Activated T-cell treated with anti-CD3 and anti-CD28 coated beads, Interleukin-2, amount 50 U/mL, for 24 hours (primary cell): ENCODE data around the gene LEFTY1.

Experiments
- DNase-seq: peaks from one replicate; pipeline ENCODE4 v3.0.0-alpha.2; 2020
- H3K27ac Mint-ChIP-seq: 2 replicates; pipeline ENCODE4 v1.8.0; 2020; ENCODE audit warnings: mild to moderate bottlenecking, mixed read lengths
- H3K27me3 Mint-ChIP-seq: 2 replicates; pipeline ENCODE4 v1.8.0; 2020; ENCODE audit warnings: mixed read lengths
- H3K36me3 Mint-ChIP-seq: 2 replicates; pipeline ENCODE4 v1.8.0; 2020; ENCODE audit warnings: low read depth, mixed read lengths
- H3K4me1 Mint-ChIP-seq: 2 replicates; pipeline ENCODE4 v1.8.0; 2020; ENCODE audit warnings: low read depth, mixed read lengths
- H3K4me3 Mint-ChIP-seq: 2 replicates; pipeline ENCODE4 v1.8.0; 2020; ENCODE audit warnings: mild to moderate bottlenecking, moderate library complexity, mixed read lengths
- H3K9me3 Mint-ChIP-seq: 2 replicates; pipeline ENCODE4 v1.8.0; 2020; ENCODE audit warnings: mixed read lengths

Gene LEFTY1

GRCh38 chr1:225887030-225887314 lies 2.0 kb downstream of the LEFTY1 start:
- DNase-seq = no peak
- H3K4me3 Mint-ChIP-seq = no peak overlapping the region
- H3K36me3 Mint-ChIP-seq = peaks cover 4% of the 10 kb centered on the region
- peaks cover 13% of the 10 kb centered on the region for H3K4me1 Mint-ChIP-seq
- H3K27ac Mint-ChIP-seq = no peak overlapping the region
- H3K9me3 Mint-ChIP-seq = no peaks in the 10 kb centered on the region
- H3K27me3 Mint-ChIP-seq = no peaks in the 10 kb centered on the region

GRCh38 chr1:225886159-225887029 lies 2.6 kb downstream of the LEFTY1 start:
- no peaks in the 10 kb centered on the region for H3K9me3 Mint-ChIP-seq
- no peaks in the 10 kb centered on the region for H3K27me3 Mint-ChIP-seq
- H3K4me3 Mint-ChIP-seq = no peak overlapping the region
- no peak for DNase-seq
- H3K4me1 Mint-ChIP-seq = peaks cover 17% of the 10 kb centered on the region
- no peak overlapping the region for H3K27ac Mint-ChIP-seq
- H3K36me3 Mint-ChIP-seq = peaks cover 4% of the 10 kb centered on the region

DNA sequence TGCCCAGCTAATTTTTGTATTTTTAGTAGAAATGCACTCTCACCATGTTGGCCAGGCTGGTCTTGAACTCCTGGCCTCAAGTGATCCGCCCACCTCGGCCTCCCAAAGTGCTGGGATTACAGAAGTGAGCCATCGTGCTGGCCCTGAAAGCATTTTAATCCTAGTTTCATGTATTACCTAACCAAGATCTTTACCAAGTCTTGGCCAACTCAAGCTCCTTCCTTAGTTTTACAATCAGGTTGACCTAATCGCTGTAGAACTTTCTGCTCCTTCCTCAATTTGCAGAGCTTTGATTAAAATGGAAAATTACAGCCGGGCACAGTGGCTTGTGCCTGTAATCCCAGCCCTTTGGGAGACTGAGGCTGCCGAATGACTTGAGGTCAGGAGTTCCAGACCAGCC lies 3.6 kb downstream of the LEFTY1 start:
- H3K27ac Mint-ChIP-seq = no peak overlapping the region
- H3K4me3 Mint-ChIP-seq = no peak overlapping the region
- H3K4me1 Mint-ChIP-seq = peaks cover 23% of the 10 kb centered on the region
- DNase-seq = no peak
- H3K9me3 Mint-ChIP-seq = no peaks in the 10 kb centered on the region
- H3K27me3 Mint-ChIP-seq = no peaks in the 10 kb centered on the region
- peaks cover 4% of the 10 kb centered on the region for H3K36me3 Mint-ChIP-seq

DNA sequence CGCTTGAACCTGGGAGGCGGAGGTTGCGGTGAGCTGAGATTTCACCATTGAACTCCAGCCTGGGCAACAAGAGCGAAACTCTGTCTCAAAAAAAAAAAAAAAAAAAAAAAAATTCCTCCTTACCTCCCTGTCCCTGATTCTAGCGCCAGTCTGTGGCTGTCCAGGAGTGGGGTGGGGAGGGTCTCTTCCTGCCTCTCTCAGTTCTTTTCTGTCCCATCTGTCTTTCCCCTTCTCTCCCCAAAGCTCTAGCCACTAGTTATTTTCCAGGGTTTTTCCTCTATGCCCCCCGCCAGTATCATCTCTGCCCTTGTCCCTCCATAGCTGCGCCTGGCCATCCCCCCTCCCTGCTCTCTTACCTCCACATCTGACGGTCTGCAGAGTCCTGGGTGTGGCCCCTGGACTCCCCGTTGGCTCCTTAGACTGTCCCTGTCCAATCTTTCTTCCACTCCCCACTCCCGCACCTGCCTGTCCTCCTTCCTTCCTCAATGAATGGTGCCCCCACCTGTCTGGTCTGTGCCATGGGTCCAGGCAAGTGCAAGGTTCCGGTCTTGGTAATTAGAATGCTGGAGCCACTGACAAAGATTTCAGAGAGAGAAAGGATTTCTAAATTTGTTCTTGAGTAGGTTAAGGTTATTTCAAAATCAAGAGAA lies 5.2 kb downstream of the LEFTY1 start:
- DNase-seq = no peak
- peak overlapping the region; percentile 77 for H3K27ac Mint-ChIP-seq
- H3K4me1 Mint-ChIP-seq = peaks cover 39% of the 10 kb centered on the region
- H3K9me3 Mint-ChIP-seq = no peaks in the 10 kb centered on the region
- peak overlapping the region; percentile 85 for H3K4me3 Mint-ChIP-seq
- H3K27me3 Mint-ChIP-seq = no peaks in the 10 kb centered on the region
- peaks cover 6% of the 10 kb centered on the region for H3K36me3 Mint-ChIP-seq

DNA sequence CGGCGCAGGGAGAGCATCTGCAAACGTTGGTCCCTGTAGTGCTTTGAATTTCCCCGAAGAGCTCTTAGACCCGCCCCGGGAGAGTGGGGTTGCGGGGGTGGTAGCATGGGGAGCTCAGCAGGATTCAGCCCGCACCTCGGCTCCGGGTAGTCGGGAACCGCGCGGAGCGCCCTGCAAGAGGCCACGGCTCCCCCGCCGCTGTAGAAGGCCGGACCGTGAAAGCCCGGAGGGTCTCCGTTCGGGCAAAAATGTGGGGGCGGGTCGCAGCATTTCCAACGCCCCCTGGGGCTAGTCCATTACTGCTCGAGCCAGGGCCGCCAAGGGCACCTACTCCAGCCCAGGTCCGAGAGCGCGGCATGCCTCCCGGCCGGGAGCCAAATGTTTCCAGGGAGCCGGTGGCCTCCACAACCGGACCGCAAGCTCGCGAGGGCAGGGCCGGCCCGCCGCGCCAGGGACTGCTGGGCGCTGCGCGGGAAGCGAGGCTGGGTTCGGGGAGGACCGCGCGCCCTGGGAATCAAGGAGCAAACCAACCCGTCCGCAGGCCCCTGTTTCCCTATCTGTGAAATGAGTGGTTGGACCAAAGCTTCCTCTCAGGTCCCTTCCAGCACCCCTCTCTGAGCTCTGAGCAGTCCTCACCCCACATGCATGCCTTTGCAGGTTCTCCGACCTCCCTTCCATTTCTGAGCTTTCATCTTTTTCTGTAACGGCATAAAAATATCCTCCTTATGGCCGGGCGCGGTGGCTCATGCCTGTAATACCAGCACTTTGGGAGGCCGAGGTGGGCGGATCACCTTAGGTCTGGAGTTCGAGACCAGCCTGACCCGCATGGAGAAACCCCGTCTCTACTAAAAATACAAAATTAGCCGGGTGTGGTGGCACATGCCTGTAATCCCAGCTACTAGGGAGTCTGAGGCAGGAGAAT lies 6.0 kb downstream of the LEFTY1 start:
- Mint-ChIP-seq H3K4me3 (peak overlapping the region; percentile 85), H3K27ac (peak overlapping the region; percentile 90), H3K36me3 (peaks cover 6% of the 10 kb centered on the region), H3K27me3 (no peaks in the 10 kb centered on the region), H3K4me1 (peaks cover 45% of the 10 kb centered on the region), H3K9me3 (no peaks in the 10 kb centered on the region)
- DNase-seq = peak; percentile 63

- Mint-ChIP-seq H3K4me3 (peak within 1 kb of the TSS; percentile 85), H3K36me3 (peaks cover 13% of the 10 kb centered on the region), H3K9me3 (no peaks in the 10 kb centered on the region), H3K4me1 (peaks cover 53% of the 10 kb centered on the region), H3K27me3 (no peaks in the 10 kb centered on the region), H3K27ac (peak within 1 kb of the TSS; percentile 90)
- DNase-seq = peak; percentile 90
These were observed 6.8 kb downstream of the LEFTY1 start, which contains the start of gene TMEM63A for GRCh38 chr1:225881959-225882693. TMEM63A (minus strand) TSS chr1:225882380; CDS start chr1:225877580, 4,800 bp downstream.

- peak; percentile 60 for DNase-seq
- Mint-ChIP-seq H3K27ac (peak overlapping the region; percentile 90), H3K4me1 (peaks cover 60% of the 10 kb centered on the region), H3K9me3 (no peaks in the 10 kb centered on the region), H3K27me3 (no peaks in the 10 kb centered on the region), H3K4me3 (peak overlapping the region; percentile 85), H3K36me3 (peaks cover 19% of the 10 kb centered on the region)
These were observed 7.6 kb downstream of the LEFTY1 start for GRCh38 chr1:225881081-225881958.

DNA sequence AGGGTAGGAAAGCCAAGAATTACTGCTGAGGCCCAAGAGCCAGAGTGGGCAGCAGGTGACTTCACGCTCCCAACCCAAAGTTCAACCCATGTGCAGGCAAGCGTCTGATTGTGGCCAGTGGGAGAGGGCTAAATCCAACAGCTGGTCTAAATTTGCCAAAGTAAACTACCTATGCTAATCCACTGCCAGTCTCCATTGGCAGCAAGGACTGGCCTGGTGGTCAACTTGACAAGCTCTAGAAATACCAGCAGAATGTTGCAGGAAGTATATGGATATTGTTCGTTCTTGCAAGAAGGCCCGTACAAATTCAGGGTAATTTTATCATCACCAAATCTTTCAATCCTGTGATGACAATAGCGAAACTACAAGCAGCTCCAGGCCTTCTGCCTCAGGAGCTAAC lies 8.3 kb downstream of the LEFTY1 start:
- peaks cover 20% of the 10 kb centered on the region for H3K36me3 Mint-ChIP-seq
- no peak for DNase-seq

GRCh38 chr1:225880222-225880588 lies 8.7 kb downstream of the LEFTY1 start:
- Mint-ChIP-seq H3K9me3 (no peaks in the 10 kb centered on the region), H3K27me3 (no peaks in the 10 kb centered on the region), H3K36me3 (peaks cover 22% of the 10 kb centered on the region), H3K4me3 (peak overlapping the region; percentile 85), H3K4me1 (peaks cover 70% of the 10 kb centered on the region), H3K27ac (peak overlapping the region; percentile 90)
- peak; percentile 41 for DNase-seq

More for the DNA sequence above, 8.3 kb downstream of the LEFTY1 start:
- Mint-ChIP-seq H3K27me3 (no peaks in the 10 kb centered on the region), H3K9me3 (no peaks in the 10 kb centered on the region), H3K4me3 (peak overlapping the region; percentile 85), H3K27ac (peak overlapping the region; percentile 90), H3K4me1 (peaks cover 66% of the 10 kb centered on the region)

- H3K9me3 Mint-ChIP-seq = no peaks in the 10 kb centered on the region
These were observed 9.3 kb downstream of the LEFTY1 start for GRCh38 chr1:225879521-225880221.

GRCh38 chr1:225878282-225878681 lies 10.7 kb downstream of the LEFTY1 start:
- no peaks in the 10 kb centered on the region for H3K9me3 Mint-ChIP-seq
- H3K27me3 Mint-ChIP-seq = no peaks in the 10 kb centered on the region
- DNase-seq = no peak
- H3K27ac Mint-ChIP-seq = peak overlapping the region; percentile 60
- H3K36me3 Mint-ChIP-seq = peaks cover 41% of the 10 kb centered on the region
- no peak overlapping the region for H3K4me3 Mint-ChIP-seq
- H3K4me1 Mint-ChIP-seq = peaks cover 72% of the 10 kb centered on the region

More at GRCh38 chr1:225879521-225880221, 9.3 kb downstream of the LEFTY1 start:
- H3K4me3 Mint-ChIP-seq = peak overlapping the region; percentile 85
- peaks cover 72% of the 10 kb centered on the region for H3K4me1 Mint-ChIP-seq
- no peaks in the 10 kb centered on the region for H3K27me3 Mint-ChIP-seq
- peaks cover 28% of the 10 kb centered on the region for H3K36me3 Mint-ChIP-seq
- DNase-seq = peak; percentile 46
- peak overlapping the region; percentile 90 for H3K27ac Mint-ChIP-seq

DNA sequence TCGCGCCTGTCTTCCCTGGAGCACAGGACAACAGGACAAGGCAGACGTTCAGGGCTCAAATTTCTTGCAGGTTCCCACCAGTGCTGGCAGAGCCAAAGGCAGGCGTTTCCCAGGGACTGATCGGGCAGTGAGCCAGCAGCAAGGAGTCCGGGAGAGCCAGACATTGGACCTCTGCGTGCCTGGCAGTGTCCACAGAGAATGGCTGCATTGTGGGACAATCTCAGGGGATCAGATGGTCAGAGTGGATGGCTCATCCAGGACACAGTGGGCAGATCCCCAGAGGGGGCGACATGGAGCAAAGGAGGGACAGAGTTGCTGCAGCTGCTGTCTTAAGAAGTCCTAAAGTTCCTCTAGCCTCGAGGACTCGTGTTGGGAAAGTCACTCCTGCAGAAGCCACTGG lies 11.4 kb downstream of the LEFTY1 start:
- no peak for DNase-seq
- no peaks in the 10 kb centered on the region for H3K27me3 Mint-ChIP-seq
- H3K27ac Mint-ChIP-seq = peak overlapping the region; percentile 60
- peaks cover 45% of the 10 kb centered on the region for H3K36me3 Mint-ChIP-seq
- H3K4me1 Mint-ChIP-seq = peaks cover 74% of the 10 kb centered on the region
- H3K4me3 Mint-ChIP-seq = no peak overlapping the region
- H3K9me3 Mint-ChIP-seq = no peaks in the 10 kb centered on the region
